HG02973 (cell line): Measurements from ENCODE around the gene SNAPC5.
"Not testable (repeated sequence)": the region's sequence is repeated elsewhere in the genome, so short reads cannot be mapped to it uniquely, and the experiment has no call there.

Source experiments
- ATAC-seq: cut with Tn5 transposase; IDR thresholded peaks from one replicate; pipeline ENCODE4 v1.9.1; 2021; ENCODE audit warnings: moderate library complexity; ENCODE audit not compliant: unreplicated experiment

The SNAPC5 gene, protein sequence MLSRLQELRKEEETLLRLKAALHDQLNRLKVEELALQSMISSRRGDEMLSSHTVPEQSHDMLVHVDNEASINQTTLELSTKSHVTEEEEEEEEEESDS

DNA sequence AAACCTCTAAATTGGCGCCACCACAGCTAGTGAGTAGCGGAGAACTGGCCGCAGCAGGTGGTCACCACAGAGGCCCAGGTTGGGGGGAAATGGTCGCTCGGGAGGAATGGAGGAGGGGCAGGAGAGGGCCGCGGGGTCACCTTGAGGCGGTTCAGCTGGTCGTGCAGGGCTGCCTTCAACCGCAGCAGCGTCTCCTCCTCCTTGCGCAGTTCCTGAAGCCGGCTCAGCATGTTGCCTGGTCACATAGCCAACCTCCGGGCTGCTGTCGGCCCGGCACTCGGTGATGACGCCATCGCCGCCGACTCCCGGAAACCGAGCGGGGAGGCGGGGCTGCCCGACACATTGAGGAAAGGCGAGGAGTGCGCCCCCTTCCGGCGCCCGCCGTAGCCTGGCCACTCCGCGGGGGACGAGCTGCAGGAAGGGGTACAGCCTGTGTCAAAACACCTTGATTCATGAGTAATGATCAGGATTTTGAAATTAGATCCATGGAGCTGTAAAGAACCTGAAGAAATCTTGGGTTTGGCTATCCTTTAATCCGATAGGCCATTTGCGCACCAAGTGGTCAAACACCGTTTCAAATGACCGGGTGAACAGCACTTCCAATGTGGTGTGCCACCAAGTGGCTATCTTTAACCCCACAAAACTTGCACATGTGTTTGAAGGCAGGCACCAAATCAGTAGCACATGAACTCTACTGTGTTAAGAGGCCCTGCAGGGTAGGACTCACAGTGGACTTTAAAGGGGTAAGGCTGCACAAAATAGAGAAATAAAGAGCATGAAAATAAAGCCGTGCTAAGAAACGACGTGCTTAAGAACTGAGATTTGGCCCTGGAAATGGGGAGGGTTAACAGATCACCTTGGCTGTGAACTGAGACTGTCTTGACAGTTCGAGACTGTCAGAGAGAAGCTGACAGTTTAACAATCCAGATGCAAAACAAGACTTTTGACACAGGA is at the start of gene SNAPC5:
Gene SNAPC5, minus strand, starts transcription at position 261 of the 954 bp plus-strand sequence. Its CDS starts 31 bp downstream, at position 230.
- ATAC-seq: peak; percentile 77

DNA sequence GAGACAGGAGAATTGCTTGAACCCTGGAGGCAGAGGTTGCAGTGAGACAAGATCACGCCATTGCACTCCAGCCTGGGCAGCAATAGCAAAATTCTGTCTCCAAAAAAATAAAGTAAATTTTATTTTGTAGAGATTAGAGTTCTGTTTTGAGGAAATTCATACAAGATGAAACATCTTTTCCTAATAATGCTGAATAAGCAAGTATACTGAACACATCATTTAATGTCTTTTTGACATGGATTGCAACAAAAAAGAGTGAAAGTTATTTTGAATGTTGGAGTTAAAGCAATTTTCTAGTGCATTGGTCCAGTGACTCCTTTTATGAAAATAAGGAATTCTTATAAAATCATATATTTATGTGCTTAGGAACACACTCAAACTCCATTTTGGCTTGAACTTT is 47.7 kb upstream of the SNAPC5 start:
- ATAC-seq: no peak

DNA sequence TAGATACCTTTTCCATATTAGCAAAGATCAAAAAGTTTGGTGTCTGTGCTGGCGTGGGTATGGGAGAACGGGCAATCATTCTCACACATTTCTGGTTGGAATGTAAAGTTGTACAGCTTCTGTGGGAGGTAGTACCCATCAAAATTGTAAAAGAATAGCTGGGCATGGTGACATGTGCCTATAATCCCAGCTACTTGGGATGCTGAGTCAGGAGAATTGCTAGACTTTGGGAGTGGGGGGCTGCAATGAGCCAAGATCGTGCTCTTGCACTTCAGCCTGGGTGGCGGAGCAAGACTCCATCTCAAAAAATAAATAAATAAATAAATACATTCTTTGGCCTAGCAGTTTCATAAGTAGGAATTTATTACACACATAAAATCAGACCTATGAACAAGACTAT is 45.3 kb upstream of the SNAPC5 start:
- ATAC-seq: no peak

DNA sequence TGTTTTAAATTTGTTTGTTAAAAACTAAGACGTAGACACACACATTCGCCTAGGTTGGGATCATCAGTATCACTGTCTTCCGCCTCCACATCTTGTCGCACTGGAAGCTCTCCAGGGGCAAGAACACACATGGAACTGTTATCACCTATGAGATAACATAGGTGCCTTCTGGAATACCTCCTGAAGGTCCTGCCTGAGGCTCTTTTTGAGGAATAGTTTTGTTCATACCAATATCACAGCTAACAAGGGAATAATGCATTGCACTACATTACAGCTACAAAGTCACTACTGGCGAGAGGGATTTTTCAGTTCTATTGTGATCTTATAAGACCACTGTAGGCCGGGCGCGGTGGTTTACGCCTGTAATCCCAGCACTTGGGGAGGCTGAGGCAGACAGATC is 37.5 kb upstream of the SNAPC5 start:
- ATAC-seq: no peak

DNA sequence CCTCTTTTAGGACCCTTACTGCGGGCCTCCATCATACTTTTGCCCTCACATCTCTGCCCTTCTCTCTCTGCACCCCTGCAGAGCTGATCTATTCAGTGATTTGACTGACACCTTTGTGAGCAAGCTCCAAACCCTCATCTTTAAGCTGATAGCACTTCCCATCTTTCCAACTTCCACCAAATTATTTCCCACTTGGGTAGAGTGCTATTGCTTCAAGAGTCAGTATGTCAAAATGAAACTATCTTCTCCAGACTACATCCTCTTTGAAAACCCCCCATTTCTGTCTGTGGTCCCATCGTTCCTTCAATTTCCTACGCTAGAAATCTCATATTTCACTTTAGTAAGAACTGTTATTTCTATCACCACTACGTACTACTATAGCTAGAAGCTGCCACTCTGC is 27.3 kb upstream of the SNAPC5 start:
- ATAC-seq: no peak

DNA sequence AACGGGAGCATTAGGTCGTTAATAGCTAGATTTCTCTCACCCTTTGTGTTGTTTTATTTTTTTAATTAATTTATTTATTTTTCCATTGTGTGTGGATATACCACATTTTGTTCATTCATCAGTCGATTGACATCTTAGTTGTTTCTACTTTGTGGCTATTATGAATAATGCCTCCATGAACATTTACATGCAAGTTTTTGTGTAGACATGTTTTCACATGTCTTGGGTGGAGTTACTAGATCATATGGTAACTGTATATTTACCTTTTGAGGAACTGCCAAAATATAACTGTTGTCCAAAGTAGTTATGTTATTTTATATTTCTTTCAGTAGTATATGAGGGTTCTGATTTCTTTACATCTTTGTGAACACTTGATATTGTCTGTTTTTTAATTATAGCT is 26.4 kb upstream of the SNAPC5 start:
- no peak for ATAC-seq

DNA sequence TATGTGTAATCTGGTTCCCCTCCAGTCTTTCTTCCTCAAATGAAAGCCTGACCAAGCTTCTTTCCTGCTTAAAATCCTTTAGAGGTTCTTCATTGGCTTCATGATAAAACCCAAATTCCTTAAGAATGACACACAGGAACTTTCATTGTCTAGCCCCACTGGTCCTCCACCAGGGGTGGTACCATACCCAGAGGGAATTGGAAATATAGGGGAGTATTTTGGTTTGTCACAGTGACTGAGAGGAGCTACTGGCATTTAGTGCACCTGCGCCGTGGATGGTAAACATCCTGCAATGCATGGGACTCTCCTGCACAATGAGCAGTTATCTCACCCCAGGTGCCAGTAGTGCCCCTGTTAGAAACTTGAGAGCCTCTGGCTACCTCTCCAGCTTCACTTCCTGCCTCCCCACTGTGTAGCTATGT is 18.4 kb upstream of the SNAPC5 start:
- ATAC-seq: no peak

DNA sequence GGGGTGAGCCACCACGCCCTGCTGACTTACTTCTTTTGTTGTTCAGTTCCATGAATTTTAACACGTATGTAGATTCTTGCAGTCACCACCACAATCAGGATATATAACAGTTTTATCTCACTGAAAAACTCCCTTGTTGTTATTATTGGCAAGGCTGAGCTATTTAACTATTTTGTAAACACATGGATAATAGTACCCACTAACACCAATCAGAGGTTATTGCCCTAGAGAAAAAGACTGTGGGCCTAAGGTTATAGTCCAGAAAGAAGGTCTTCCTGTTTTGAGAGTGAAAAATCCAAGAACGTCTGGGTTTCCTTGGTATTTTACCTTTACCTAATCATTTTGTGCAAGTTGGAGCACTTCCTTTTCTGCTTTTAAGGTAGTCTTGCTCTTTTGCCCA is 17.0 kb upstream of the SNAPC5 start:
- no peak for ATAC-seq

DNA sequence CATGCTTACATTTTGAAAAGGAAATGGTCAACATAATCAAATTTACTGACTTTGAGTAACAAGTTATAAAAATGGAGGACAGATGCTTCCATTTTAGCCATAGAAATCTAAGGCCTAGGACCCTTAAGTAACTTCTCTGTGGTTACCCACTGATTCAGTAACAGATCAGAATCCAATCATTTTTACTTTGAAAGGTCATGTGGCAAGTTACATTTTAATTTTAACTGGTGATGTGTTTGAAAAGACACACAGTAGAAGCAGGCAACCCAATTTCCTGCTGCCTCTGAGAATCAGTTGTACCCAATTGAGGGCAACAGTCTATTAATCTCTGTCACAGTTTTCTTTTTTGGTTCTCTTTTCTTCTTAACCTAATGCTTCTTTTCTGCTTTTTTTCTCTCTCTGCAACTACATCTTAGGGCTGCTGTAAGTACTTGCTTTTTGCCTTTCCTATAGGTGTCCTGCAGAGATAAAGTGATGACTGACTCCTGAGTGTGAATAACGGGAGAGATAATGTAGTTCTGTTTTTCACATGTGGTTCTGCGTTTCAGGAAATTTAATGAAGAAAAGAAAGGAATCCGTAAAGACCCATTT is 10.8 kb upstream of the SNAPC5 start:
- ATAC-seq: no peak

DNA sequence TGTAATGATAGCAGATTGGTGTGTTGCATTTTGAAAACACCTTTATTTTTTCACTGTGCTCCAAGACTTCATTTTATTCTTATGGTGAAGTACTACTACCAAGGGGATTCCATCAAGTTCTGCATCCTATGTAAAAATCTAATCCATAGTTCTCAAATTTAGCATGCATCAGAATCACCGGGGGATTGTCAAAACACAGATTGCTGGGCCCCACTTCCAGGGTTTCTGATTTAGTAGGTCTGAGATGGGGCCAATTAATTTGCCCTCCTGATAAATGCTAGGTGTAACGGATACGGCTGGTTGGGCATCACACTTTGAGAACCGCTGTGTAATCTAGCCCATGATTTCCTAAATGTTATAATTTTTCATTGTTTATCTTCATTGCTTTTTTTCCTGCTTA is 8.3 kb upstream of the SNAPC5 start:
- no peak for ATAC-seq

DNA sequence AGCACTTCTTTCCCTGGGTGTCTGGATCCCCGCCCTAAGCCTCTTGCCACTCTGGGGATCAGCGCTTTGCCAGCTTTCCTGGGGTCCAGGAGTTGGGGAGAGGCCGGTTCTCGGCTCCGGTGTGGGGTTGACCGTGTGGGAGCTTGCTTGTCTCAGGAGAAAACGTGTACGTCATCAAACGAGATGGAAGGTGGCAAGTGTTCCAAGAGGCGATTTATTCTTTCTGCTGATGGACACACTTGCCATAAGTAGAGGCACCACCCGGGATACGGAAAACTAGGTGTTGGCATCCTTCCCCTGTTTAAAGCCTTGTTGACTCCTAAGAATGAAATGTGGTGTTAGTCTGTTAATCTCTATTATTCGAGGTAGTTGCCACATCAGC is 7.9 kb upstream of the SNAPC5 start:
- ATAC-seq: no peak

DNA sequence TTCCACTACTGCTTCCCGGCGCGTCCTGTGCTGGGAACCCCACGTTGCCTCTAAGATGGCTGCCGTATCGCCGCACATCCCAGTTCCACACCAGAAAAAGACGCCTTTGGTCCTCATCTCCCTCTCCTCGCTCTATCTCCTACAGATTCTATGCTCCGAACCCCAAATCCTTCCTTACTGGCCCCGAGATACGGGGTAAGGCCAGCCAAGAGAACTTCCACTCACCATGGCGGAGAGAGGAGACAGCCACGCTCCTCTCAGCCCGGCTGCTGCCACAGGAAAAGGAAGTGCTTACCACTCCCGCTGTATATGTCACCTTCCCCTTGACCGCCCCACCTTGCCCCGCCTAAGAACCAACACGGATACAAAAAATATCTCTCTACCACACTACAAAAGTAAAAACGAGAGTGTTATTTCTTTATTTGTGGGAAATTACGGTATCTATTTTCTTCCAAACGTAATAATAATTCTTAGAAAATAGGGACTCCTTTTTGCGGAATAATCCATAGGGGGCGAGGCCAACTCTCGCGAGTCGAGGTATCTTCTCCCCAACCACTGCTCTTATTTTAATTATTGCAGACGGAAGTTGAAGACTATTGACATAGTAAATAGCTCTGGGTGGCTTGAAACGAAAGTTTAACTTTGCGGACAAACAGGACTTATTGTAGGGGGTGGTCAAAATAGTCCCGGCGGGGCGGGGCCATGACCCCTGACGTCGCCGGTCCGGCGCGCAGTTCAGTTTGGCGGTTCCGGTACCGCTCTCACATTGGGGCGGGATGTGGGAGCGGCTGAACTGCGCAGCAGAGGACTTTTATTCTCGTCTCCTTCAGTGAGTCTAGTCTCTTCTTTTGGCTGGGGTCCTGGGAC is 7.2 kb upstream of the SNAPC5 start, which contains the start of the genes RPL4 and ZWILCH:
Gene RPL4, minus strand, starts transcription at position 293 of the 867 bp plus-strand sequence. Its CDS starts 65 bp downstream, at position 228.
Gene ZWILCH, plus strand, starts transcription at position 764 of the 867 bp plus-strand sequence. Its CDS starts 13 bp downstream, at position 777.
- ATAC-seq: peak; percentile 71

DNA sequence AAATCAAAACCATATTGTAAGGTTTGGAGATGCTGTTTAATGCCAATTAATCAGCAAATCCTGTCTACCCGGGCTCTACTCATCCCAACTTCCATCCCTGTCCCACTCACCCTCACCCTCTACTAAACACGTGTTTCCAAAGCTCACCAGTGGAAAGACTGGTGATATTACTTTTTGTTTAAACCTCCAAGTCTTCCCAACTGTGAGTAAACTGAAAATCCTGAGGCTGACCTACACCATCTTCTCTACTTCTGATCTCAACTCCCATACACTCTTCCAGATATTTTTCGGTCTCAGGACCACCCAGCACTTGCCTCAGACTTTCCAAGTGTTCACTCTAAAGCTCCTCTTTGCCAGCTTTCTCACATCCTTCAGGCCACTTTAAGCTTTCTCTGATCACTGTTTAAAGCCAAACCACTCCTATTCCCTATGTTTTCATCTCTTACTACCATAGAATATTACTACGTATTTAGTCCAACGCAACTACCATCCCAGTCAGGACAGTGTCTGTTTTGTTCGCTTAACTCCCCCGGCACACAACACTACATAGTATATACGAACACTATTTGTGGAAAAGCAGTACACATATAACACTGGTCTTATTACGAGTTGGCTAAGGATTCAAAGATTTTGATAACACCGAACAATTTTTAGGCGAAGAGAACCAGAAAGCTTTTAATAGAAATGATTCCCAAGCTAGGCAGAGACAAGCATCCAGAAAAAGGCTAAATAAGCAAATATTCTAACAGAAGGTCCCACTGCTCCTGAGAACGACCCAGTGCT is 6.4 kb upstream of the SNAPC5 start:
- no peak for ATAC-seq

DNA sequence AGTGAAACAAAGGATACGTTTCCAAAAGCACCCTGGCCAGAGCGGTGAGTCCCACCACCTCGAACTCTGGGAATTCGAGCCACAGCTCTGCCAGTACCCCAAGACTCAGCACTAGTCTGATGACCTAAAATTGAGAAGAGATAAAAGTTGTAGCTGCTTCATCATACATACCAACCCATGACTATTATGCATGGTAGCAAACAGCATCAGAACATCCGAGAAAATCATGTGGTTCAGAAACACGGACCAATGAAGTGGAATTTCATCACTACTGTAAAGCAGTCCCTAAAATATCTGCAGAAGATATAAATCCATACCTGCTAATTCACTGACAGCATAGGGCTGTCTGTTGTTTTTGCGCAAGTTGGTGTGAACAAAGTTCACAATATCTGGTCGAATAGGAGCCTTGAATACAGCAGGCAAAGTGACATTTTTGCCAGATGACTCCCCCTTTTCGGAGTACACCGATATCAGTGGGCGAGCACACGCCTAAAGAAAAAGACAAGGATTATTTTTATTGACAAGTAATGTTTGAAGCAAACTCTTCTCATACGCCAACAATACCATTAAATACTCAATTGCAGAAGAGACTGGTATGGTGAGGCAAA is 5.6 kb upstream of the SNAPC5 start:
- ATAC-seq: not testable (repeated sequence)

DNA sequence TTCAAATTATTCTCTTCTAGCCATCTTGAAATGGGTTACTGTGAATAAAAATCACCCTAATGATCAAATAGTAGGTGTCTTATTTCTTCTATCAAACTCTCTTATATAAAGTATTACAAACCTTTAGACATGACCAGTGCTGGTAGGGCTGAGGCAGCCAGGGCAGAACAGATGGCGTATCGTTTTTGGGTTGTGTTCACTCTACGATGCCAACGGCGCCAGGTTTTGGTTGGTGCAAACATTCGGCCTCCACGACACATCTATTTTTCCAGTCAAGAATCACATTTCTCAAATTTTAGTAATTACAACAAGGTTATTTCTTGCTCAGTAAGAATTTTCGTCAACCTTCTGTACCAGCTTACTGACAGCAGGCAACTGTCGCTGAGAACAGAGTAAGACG is 4.9 kb upstream of the SNAPC5 start:
- ATAC-seq: no peak

DNA sequence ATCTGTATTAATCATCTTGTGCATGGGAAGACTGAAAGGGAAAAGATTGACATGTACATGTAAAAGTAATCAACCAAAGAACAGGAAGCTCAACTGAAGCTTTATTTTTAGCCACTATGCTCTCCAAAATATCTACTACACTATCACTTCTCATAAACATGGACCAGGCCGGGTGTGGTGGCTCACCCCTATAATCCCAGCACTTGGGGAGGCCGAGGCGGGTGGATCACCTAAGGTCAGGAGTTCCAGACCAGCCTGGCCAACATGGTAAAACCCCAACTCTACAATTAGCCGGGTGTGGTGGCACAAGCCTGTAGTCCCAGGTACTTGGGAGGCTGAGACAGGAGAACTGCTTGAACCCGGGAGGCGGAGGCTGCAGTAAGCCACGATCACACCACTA is 2.8 kb upstream of the SNAPC5 start:
- not testable (repeated sequence) for ATAC-seq

DNA sequence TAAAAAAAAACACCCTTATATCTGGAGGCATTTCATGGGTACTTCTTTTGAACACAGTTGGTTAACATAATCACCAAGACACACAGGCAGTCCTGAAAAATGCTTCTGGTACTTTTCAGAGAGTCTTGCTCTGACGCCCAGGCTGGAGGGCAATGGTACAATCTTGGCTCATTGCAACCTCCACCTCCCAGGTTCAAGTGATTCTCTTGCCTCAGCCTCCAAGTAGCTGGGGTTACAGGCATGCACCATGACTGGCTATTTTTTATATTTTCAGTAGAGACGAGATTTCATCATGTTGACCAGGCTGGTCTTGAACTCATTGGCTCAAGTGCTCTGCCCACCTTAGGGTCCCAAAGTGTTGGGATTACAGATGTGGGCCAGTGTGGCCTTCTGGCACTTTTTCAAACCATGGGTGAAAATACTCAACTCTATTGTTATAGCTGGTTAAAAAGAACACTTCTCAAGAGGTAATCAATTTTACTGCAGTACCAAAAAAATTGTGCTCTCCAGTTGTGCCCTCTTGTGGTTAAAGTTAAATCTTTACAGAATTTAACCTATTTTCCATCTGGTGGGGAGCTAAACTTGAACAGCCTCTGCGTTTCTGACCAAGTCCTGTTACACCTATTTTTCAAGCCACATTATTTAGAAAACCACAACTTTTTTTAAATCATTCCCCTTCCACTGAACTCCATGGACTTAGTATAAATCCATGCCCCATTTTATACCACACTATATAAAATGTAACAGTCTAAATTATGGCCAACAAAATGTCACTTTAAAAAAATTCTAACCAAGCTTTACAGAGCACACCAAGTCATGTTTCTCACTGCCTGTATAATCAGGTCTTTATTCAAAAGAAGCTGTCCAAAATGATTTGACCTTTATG is 1.2 kb upstream of the SNAPC5 start:
- ATAC-seq: no peak

DNA sequence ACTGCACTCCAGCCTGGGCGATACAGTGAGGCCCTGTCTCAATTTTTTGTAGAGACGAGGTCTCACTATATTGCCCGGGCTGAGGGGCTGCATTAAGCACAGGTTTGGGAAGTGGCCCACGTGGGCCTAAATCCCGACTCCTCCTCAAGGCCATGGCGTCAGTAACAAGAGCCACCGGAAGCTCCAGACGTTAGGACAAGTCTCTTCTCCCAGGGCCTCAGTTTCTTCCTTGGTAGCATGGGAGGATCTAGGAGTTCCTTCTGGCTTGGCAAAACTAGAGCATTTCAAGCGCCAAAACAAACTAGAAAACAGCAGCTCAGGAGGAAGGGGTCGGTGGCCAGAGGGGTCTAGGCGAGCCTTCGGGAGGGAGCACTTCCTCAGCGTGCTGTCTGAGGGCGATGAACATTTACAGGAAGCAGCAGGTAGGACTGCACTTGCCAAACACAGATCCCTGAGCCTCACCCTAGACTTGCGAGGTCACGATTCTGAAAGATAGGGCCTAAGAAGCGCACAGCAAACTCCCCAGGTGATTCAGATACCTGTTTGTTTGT is 536 bp downstream of the SNAPC5 start:
- peak; percentile 9 for ATAC-seq
